GM21528 (cell line): ENCODE data around the gene MEGF11.

ENCODE experiments used
- ATAC-seq: cut with Tn5 transposase; IDR thresholded peaks from one replicate; pipeline ENCODE4 v1.9.1; 2021; ENCODE audit warnings: mild to moderate bottlenecking, moderate library complexity; ENCODE audit not compliant: unreplicated experiment, low FRiP score

The MEGF11 gene

GRCh38 chr15:66241087-66241907 is 12.3 kb downstream of the MEGF11 start:
- ATAC-seq = no peak

- no peak for ATAC-seq
Measured at GRCh38 chr15:66240240-66240794, 13.2 kb downstream of the MEGF11 start.

GRCh38 chr15:66239514-66239913 is 14.0 kb downstream of the MEGF11 start:
- no peak for ATAC-seq

DNA sequence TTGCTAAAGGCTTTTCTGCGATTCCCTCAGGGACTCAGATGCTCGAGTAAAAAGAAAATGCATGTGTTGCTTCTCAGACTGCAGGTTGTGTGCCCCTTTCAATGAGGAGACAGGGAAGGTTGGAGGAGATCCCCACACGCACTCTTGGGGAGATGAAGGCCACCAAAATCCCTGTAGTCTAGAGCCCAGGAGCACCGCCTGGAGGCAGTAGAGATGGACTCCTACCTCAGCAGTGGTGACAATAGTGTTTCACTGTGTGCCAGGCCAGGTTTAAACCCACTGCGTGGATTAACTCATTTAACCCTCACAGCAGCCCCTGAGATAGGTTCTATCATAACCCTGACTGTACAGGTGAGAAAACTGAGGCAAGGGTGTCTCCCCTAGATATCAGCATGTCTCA is 15.2 kb downstream of the MEGF11 start:
- ATAC-seq = no peak

GRCh38 chr15:66237513-66238235 is 15.9 kb downstream of the MEGF11 start:
- no peak for ATAC-seq

GRCh38 chr15:66236806-66237375 is 16.7 kb downstream of the MEGF11 start:
- no peak for ATAC-seq

GRCh38 chr15:66235866-66236265 is 17.7 kb downstream of the MEGF11 start:
- ATAC-seq = no peak

DNA sequence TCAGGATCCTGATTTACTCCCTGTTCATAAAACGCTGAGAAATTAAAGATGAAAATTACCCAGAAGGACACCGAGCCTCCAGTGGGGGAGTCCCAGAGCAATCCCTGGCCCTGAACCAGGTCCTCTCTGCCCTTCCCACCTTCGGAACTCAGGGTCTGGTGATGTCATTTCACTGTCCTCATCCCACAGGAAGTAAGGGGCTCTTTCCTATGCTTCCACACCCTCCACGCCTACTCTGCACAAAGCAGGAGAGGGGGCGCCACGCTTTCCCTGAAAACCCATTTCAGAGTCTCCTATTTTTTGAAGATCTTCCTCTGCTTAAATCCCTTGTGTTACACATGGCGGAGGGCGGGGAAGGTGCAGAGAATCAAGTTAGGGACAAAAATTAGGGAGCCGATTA is 18.8 kb downstream of the MEGF11 start:
- ATAC-seq = no peak

- ATAC-seq = no peak
Measured at GRCh38 chr15:66233487-66234415, 19.8 kb downstream of the MEGF11 start.

DNA sequence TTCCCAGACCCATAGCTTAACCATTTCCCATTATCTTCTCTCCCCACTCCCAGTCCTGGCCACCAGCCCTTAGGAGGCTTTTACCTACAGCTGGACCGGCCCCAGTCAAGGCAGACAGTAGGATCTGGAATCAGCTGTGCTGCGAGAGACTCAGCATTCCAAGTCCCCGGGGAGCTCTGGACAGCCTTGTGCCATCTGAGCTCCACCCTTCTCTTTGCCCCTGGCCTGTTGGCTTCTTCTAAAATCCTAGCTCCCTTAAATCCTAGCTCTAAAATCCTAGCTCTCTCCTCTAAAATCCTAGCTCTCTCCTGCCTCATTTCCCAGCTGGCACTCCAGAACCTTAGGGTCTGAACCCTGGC is 21.3 kb downstream of the MEGF11 start:
- no peak for ATAC-seq

- ATAC-seq = no peak
Measured at GRCh38 chr15:66231394-66232266, 21.9 kb downstream of the MEGF11 start.

- ATAC-seq = no peak
Measured at GRCh38 chr15:66229790-66230465, 23.6 kb downstream of the MEGF11 start.

DNA sequence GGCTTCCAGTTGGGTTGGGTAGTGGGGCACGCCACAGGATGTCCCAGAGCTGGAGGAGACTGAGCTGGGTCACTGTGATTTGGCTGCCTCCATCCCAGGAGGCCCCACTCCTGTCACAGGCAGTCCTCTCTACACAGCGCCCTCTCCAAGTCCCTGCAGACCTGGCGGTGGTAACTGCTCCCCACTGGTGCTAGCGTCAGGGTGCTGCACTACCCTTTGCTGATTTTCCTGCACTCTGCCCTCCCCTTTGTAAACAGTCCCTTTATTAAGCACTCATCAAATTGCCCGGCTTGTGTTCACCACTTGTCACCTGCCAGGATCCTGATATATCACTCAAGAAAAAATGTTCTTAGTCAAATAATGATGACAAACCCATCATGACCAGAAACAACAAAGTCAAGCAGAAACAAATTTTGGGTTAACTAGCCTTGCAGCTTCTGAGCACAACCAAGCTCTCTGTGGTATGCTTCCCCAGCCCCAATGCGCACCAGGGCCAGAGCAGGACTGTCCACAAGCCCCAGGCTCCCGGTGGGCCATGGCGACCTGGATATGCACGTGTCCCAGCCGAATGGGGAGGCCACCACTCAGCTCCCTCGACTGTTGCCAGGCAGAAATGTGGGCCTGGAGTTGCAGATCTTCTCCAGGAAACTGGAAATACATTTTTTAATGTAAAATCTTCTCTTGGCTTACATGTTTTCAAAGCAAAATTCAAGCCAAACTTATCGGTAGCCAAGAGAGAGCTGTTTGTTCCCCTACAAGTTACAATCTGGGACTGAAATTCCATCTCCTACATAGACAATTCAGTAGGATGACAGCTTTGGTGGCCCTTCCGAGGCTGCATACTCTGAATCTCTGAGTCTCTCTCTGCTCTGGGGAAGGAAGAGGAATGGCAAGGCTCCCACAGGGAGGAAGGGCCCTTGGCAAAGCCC is 24.5 kb downstream of the MEGF11 start:
- no peak for ATAC-seq

DNA sequence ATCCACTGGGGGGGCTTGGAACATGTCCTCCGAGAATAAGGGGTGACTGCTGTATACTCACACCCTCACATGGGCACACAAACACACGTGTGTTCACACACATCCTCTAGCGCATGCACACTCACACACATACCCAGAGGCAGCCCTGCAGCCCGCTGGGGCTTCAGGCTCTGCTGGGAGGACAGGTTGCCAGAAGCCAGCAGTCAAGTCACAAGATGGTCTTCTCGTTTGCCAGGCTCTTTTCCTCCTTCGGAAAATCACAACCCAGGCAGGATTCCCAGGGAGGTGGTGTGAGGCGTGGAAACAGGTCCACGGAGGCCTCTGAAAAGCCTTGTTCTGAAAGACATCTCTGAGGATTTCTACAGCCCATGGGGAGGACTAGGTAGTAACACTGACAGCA is 26.8 kb downstream of the MEGF11 start:
- no peak for ATAC-seq

DNA sequence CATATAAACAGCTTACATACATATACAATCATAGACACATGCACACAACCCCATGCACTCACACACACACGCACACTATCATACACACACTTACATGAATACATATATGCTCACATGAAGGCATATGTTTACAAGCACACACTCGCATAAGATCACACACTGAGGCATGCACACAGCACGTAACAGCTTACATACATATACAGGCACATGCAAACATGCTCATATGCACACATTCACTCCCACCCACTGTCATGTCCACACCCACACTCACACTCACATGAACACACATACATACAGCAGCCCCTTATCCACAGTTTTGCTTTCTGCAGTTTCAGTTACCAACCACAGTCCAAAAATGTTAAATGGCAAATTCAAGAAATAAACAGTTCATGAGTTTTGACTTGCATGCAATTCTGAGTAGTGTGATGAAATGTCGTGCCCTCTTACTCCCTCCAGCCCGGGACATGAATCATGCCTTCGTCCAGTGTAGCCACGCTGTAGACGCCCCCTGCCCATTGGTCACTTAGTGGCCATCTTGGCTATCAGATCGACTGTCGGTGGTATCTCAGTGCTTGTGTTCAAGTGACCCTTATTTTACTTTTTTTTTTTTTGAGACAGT is 27.8 kb downstream of the MEGF11 start:
- ATAC-seq = no peak

GRCh38 chr15:66224946-66225345 is 28.6 kb downstream of the MEGF11 start:
- no peak for ATAC-seq
